IMR-90 (cell line): ENCODE data around the gene LRCH3. TPM values are rescaled to one million over a fixed set of nuclear protein-coding genes. Genes with fewer than 3 reads are reported as not detected.

Source experiments
- ATAC-seq: fragments of 200-7000 bp; cut with Tn5 transposase; 2 replicates; pipeline ENCODE4 v1.9.1; 2020; ENCODE audit warnings: low read depth, mild to moderate bottlenecking, moderate library complexity
- BruUV-seq: library from RNA; stranded (reverse); fragments of 400-500 nt; replicated peaks from 2 replicates; lab custom pipeline; 2021; lab: Mats Ljungman, UMichigan
- CTCF ChIA-PET: fragments of 300-600 bp; formaldehyde crosslinking; extraction: SDS; loops from one replicate; lab custom pipeline; 2021; ENCODE audit warnings: antibody characterized with exemption; lab: Yijun Ruan, JAX
- POLR2A ChIA-PET: fragments of 300-600 bp; sonication (Branson Sonifier 250); formaldehyde crosslinking; loops from one replicate; lab custom pipeline; 2022; ENCODE audit warnings: antibody characterized with exemption; ENCODE audit not compliant: unreplicated experiment; lab: Charles Lee
- DNase-seq: peaks from one replicate; pipeline ENCODE4 v3.0.0; 2013
- H2AFZ ChIP-seq: replicated peaks from 2 replicates; pipeline ENCODE3; 2013; ENCODE audit warnings: low read length, mild to moderate bottlenecking; ENCODE audit not compliant: poor library complexity
- H2AK5ac ChIP-seq: 2 replicates; pipeline ENCODE4 v1.6.1; 2013; ENCODE audit warnings: low read depth, low read length, inconsistent platforms
- H2AK9ac ChIP-seq: replicated peaks from 2 replicates; pipeline ENCODE3; 2013; ENCODE audit warnings: mild to moderate bottlenecking, low read depth, low read length, moderate library complexity; ENCODE audit not compliant: poor library complexity
- H2BK120ac ChIP-seq: 2 replicates; pipeline ENCODE4 v1.6.1; 2013; ENCODE audit warnings: low read depth, low read length, inconsistent platforms
- H2BK15ac ChIP-seq: 3 replicates; pipeline ENCODE4 v1.6.1; 2013; ENCODE audit warnings: low read depth, low read length, inconsistent platforms
- H2BK20ac ChIP-seq: 2 replicates; pipeline ENCODE4 v1.6.1; 2013; ENCODE audit warnings: low read depth, mild to moderate bottlenecking, inconsistent platforms, low read length, moderate library complexity
- H2BK5ac ChIP-seq: 2 replicates; pipeline ENCODE4 v1.6.1; 2013; ENCODE audit warnings: mild to moderate bottlenecking, low read depth, low read length, inconsistent platforms; ENCODE audit not compliant: poor library complexity, severe bottlenecking
- H3K14ac ChIP-seq: replicated peaks from 2 replicates; pipeline ENCODE4 v1.6.1; 2013; ENCODE audit warnings: low read depth, low read length, inconsistent platforms
- H3K18ac ChIP-seq: 2 replicates; pipeline ENCODE4 v1.6.1; 2013; ENCODE audit warnings: low read depth, low read length, control low read depth
- H3K23ac ChIP-seq: 2 replicates; pipeline ENCODE4 v1.6.1; 2013; ENCODE audit warnings: low read depth, low read length, inconsistent platforms
- H3K27ac ChIP-seq: 2 replicates; pipeline ENCODE4 v1.5.1; 2013; ENCODE audit warnings: mild to moderate bottlenecking, control low read depth, low read length; ENCODE audit not compliant: insufficient read depth
- H3K27me3 ChIP-seq: 2 replicates; pipeline ENCODE4 v1.6.1; 2013; ENCODE audit warnings: low read length; ENCODE audit not compliant: control insufficient read depth, insufficient read depth
- H3K36me3 ChIP-seq: 2 replicates; pipeline ENCODE4 v1.6.1; 2013; ENCODE audit warnings: low read length, mixed read lengths; ENCODE audit not compliant: control insufficient read depth, insufficient read depth
- H3K4ac ChIP-seq: 2 replicates; pipeline ENCODE4 v1.6.1; 2013; ENCODE audit warnings: low read depth, low read length, inconsistent platforms
- H3K4me1 ChIP-seq: 2 replicates; pipeline ENCODE4 v1.6.1; 2013; ENCODE audit warnings: low read length, mixed read lengths; ENCODE audit not compliant: control insufficient read depth, insufficient read depth
- H3K4me2 ChIP-seq: 2 replicates; pipeline ENCODE4 v1.6.1; 2013; ENCODE audit warnings: low read depth, mild to moderate bottlenecking, control low read depth, low read length, moderate library complexity
- H3K4me3 ChIP-seq: 2 replicates; pipeline ENCODE4 v1.5.1; 2013; ENCODE audit warnings: low read depth, mild to moderate bottlenecking, control low read depth, low read length, moderate library complexity; ENCODE audit not compliant: insufficient read depth
- H3K56ac ChIP-seq: 2 replicates; pipeline ENCODE4 v1.6.1; 2013; ENCODE audit warnings: low read length, inconsistent platforms; ENCODE audit not compliant: insufficient read depth; ENCODE audit errors: extremely low read depth
- H3K79me1 ChIP-seq, 2 experiments: 2 replicates each; pipeline ENCODE4 v1.6.1; 2013; ENCODE audit warnings: low read length in 2 of 2, inconsistent platforms in 1 of 2, low read depth in 1 of 2
- H3K9ac ChIP-seq: 2 replicates; pipeline ENCODE4 v1.6.1; 2013; ENCODE audit warnings: low read depth, low read length, control low read depth
- H3K9me1 ChIP-seq: 2 replicates; pipeline ENCODE4 v1.6.1; 2013; ENCODE audit warnings: low read length, inconsistent platforms; ENCODE audit not compliant: insufficient read depth
- H3K9me3 ChIP-seq: 2 replicates; pipeline ENCODE4 v1.6.1; 2013; ENCODE audit warnings: low read length; ENCODE audit not compliant: control insufficient read depth, insufficient read depth
- H4K20me1 ChIP-seq: 2 replicates; pipeline ENCODE4 v1.6.1; 2013; ENCODE audit warnings: low read length, inconsistent platforms; ENCODE audit not compliant: insufficient read depth
- H4K5ac ChIP-seq: 2 replicates; pipeline ENCODE4 v1.6.1; 2013; ENCODE audit warnings: mild to moderate bottlenecking, low read depth, low read length, control low read depth
- H4K8ac ChIP-seq, 2 experiments: 2 replicates each; pipeline ENCODE4 v1.6.1; 2013; ENCODE audit warnings: low read depth in 2 of 2, low read length in 2 of 2, control low read depth in 1 of 2, inconsistent platforms in 1 of 2
- H4K91ac ChIP-seq: 2 replicates; pipeline ENCODE4 v1.6.1; 2013; ENCODE audit warnings: low read depth, low read length, inconsistent platforms; ENCODE audit not compliant: insufficient read depth
- BHLHE40 ChIP-seq: fragments of 150-350 bp; IDR thresholded peaks from 2 replicates; pipeline ENCODE4 v1.6.1; 2016; ENCODE audit warnings: mild to moderate bottlenecking, low read depth, low read length
- CEBPB ChIP-seq: IDR thresholded peaks from 2 replicates; pipeline ENCODE4 v1.6.1; 2012; ENCODE audit warnings: low read depth, low read length, improper control_type of control experiment
- MAFK ChIP-seq: IDR thresholded peaks from 2 replicates; pipeline ENCODE4 v1.6.1; 2012; ENCODE audit warnings: low read depth, low read length, improper control_type of control experiment
- WGBS, 2 experiments: methylation state at CpG; one replicate each; pipeline versions ENCODE4 v1.1.5 to v1.1.7; 2013; ENCODE audit warnings: missing lambda C conversion rate in 2 of 2; ENCODE audit not compliant: insufficient read length in 1 of 2; ENCODE audit errors: extremely low coverage in 2 of 2; 5-methylcytosine and 5-hydroxymethylcytosine counted together
- dilution Hi-C: fragments of 300-500 bp; cut with HindIII; formaldehyde crosslinking; loops from one replicate; pipeline ENCODE4 v1.14.3; 2018; ENCODE audit warnings: low sequenced_read_pairs; ENCODE audit not compliant: unreplicated experiment
- in situ Hi-C: fragments of 300-500 bp; cut with MboI; formaldehyde crosslinking; loops from 3 replicates; pipeline ENCODE4 v1.14.3; 2019; ENCODE audit warnings: low sequenced_read_pairs, inconsistent platforms, mixed read lengths
- intact Hi-C: fragments of 100-400 bp; cut with micrococcal nuclease; formaldehyde crosslinking; loops from 2 replicates; pipeline ENCODE4 v1.10.0; 2022
- polyA plus RNA-seq, 3 experiments: library from polyadenylated mRNA; depleted of rRNA; stranded (reverse); fragments of >200 nt; gene quantifications; 2 replicates each; pipeline ENCODE4 v1.2.3, GENCODE V29; 2012; ENCODE audit warnings: low replicate concordance in 1 of 3
- total RNA-seq: library from RNA; depleted of rRNA; stranded (reverse); fragments of >200 nt; gene quantifications from 2 replicates; pipeline ENCODE4 v1.2.3, GENCODE V29; 2012

LRCH3 gene
- total and polyA plus RNA-seq, 2 of the 4 experiments (the other 2 are of a cell fraction): 28.5 to 40.5 TPM

GRCh38 chr3:197908957-197909701 lies 118.1 kb downstream of the LRCH3 start:
- Histone ChIP-seq H3K4me1 (no peaks in the 10 kb centered on the region), H3K79me1 (no peaks in the 10 kb centered on the region), H3K9ac (no peak overlapping the region), H4K8ac (no peak overlapping the region), H3K18ac (no peak overlapping the region), H3K56ac (no peak overlapping the region), H3K23ac (no peak overlapping the region), H2BK5ac (no peak overlapping the region), H2BK120ac (no peak overlapping the region), H2AK9ac (no peak overlapping the region), H2BK15ac (no peak overlapping the region), H2AFZ (no peak overlapping the region), H3K4ac (no peak overlapping the region), H3K27ac (no peak overlapping the region), H2AK5ac (no peak overlapping the region), H3K14ac (no peak overlapping the region), H3K4me2 (no peak overlapping the region), H3K27me3 (no peaks in the 10 kb centered on the region), H3K36me3 (no peaks in the 10 kb centered on the region), H3K4me3 (no peak overlapping the region), H4K5ac (no peak overlapping the region), H3K9me3 (no peaks in the 10 kb centered on the region), H3K9me1 (no peaks in the 10 kb centered on the region; the same call in 1 of the 2 replicates), H4K91ac (no peak overlapping the region), H4K20me1 (no peaks in the 10 kb centered on the region), H2BK20ac (no peak overlapping the region)
- DNase-seq (peak; percentile 12), ATAC-seq (no peak)
- BruUV-seq: no TSS peak
- POLR2A ChIA-PET: no interaction called here
- CTCF ChIA-PET: no interaction called here
- no CpG with 5 or more reads among the region's 4 CpGs for WGBS, 2 experiments
- in situ Hi-C loops: loop anchor here (5.0 kb wide), 1 partner anchor 38 kb away; no protein-coding TSS in a partner anchor
- TF ChIP-seq CEBPB: peak; percentile 85
- TF ChIP-seq BHLHE40: 0 out of 2 replicates have a peak, but pooled peaks have one; percentile 0
- TF ChIP-seq MAFK: no peak
- dilution Hi-C loops: no loop called here
- intact Hi-C loops: loop anchor here (10.0 kb wide), 1 partner anchor 176 kb away; no protein-coding TSS in a partner anchor
